Jurkat, Clone E6-1 (cell line): Measurements from ENCODE around the gene MRC2.
"Not testable (repeated sequence)": the region's sequence is repeated elsewhere in the genome, so short reads cannot be mapped to it uniquely, and the experiment has no call there.

Experiments used
- DNase-seq: peaks from one replicate; pipeline ENCODE4 v3.0.0-alpha.2; 2011; ENCODE audit warnings: low read depth, low spot score
- H3K4me3 ChIP-seq: 2 replicates; pipeline ENCODE4 v1.5.1; 2011; ENCODE audit warnings: mild to moderate bottlenecking, low read length, control low read depth, moderate library complexity

Gene MRC2

GRCh38 chr17:62692159-62692651, 64.7 kb downstream of the MRC2 start:
- no peak overlapping the region for H3K4me3 ChIP-seq
- no peak for DNase-seq

- H3K4me3 ChIP-seq = no peak overlapping the region
- DNase-seq = no peak
These were observed 65.4 kb downstream of the MRC2 start for GRCh38 chr17:62692721-62693431.

GRCh38 chr17:62693616-62694409, 66.3 kb downstream of the MRC2 start:
- DNase-seq = no peak
- H3K4me3 ChIP-seq = no peak overlapping the region

GRCh38 chr17:62695093-62695738, 67.7 kb downstream of the MRC2 start:
- not testable (repeated sequence) for DNase-seq, H3K4me3 ChIP-seq

- H3K4me3 ChIP-seq = no peak overlapping the region
- DNase-seq = no peak
These were observed 68.8 kb downstream of the MRC2 start for GRCh38 chr17:62696256-62696655.

- no peak for DNase-seq
- H3K4me3 ChIP-seq = no peak overlapping the region
These were observed 69.4 kb downstream of the MRC2 start for GRCh38 chr17:62696726-62697490.

- DNase-seq, H3K4me3 ChIP-seq: not testable (repeated sequence)
These were observed 71.0 kb downstream of the MRC2 start for GRCh38 chr17:62698459-62698858.

GRCh38 chr17:62700964-62701705, 73.7 kb downstream of the MRC2 start:
- H3K4me3 ChIP-seq = no peak overlapping the region
- no peak for DNase-seq

GRCh38 chr17:62701706-62702085, 74.2 kb downstream of the MRC2 start:
- H3K4me3 ChIP-seq = no peak overlapping the region
- no peak for DNase-seq

- no peak for DNase-seq
- H3K4me3 ChIP-seq = no peak overlapping the region
These were observed 75.3 kb downstream of the MRC2 start for GRCh38 chr17:62702746-62703260.

- DNase-seq = no peak
- H3K4me3 ChIP-seq = peak overlapping the region; percentile 28
These were observed 75.8 kb downstream of the MRC2 start for GRCh38 chr17:62703261-62703775.

- DNase-seq = no peak
- H3K4me3 ChIP-seq = peak overlapping the region; percentile 28
These were observed 76.4 kb downstream of the MRC2 start for GRCh38 chr17:62703776-62704380.

GRCh38 chr17:62704381-62704971, 77.0 kb downstream of the MRC2 start:
- DNase-seq = no peak
- peak overlapping the region; percentile 16; the same call in 1 of the 2 replicates for H3K4me3 ChIP-seq

GRCh38 chr17:62705156-62705777, 77.8 kb downstream of the MRC2 start:
- H3K4me3 ChIP-seq = no peak overlapping the region
- DNase-seq = no peak

- DNase-seq = no peak
- no peak overlapping the region for H3K4me3 ChIP-seq
These were observed 78.5 kb downstream of the MRC2 start for GRCh38 chr17:62705778-62706597.
